SH-SY5Y (cell line): Measurements from ENCODE around the gene HEATR9.

Experiments used
- GATA2 ChIP-seq: IDR thresholded peaks from 2 replicates; pipeline ENCODE4 v1.6.1; 2011; ENCODE audit warnings: mild to moderate bottlenecking, low read depth, low read length
- GATA3 ChIP-seq: IDR thresholded peaks from 2 replicates; pipeline ENCODE4 v1.6.1; 2011; ENCODE audit warnings: low read depth, mild to moderate bottlenecking, low read length, moderate library complexity

GRCh38 chr17:35855965-35856364, 12.7 kb downstream of the HEATR9 start:
- TF ChIP-seq GATA2 (no peak), GATA3 (no peak)
